Neural progenitor cell (in vitro differentiated cells): ENCODE results near the gene NDUFA6. TPM values are rescaled to one million over a fixed set of nuclear protein-coding genes. Genes with fewer than 3 reads are reported as not detected.
A peak's percentile ranks its signal among the peaks of the same experiment; 100 is the strongest.

Source experiments
- DNase-seq: peaks from one replicate; pipeline ENCODE4 v3.0.0-alpha.2; 2016; ENCODE audit warnings: low spot score
- H2AFZ ChIP-seq: fragments of 200-600 bp; sonication (generic); replicated peaks from 2 replicates; pipeline ENCODE4 v1.6.1; 2016; ENCODE audit warnings: antibody characterized with exemption
- H3F3A ChIP-seq: fragments of 200-600 bp; sonication (generic); 2 replicates; pipeline ENCODE4 v1.6.1; 2016; ENCODE audit warnings: antibody characterized with exemption, low read depth
- H3K27ac ChIP-seq: fragments of 200-600 bp; sonication (generic); 2 replicates; pipeline ENCODE4 v1.5.1; 2016; ENCODE audit warnings: mild to moderate bottlenecking
- H3K27me3 ChIP-seq: fragments of 200-600 bp; sonication (generic); 2 replicates; pipeline ENCODE4 v1.6.1; 2016; ENCODE audit warnings: mild to moderate bottlenecking, moderate library complexity
- H3K36me3 ChIP-seq: fragments of 200-600 bp; sonication (generic); 2 replicates; pipeline ENCODE4 v1.5.1; 2016
- H3K4me1 ChIP-seq: fragments of 200-600 bp; sonication (generic); 2 replicates; pipeline ENCODE4 v1.6.1; 2016; ENCODE audit warnings: mixed run types
- H3K4me2 ChIP-seq: fragments of 200-600 bp; sonication (generic); 2 replicates; pipeline ENCODE4 v1.6.1; 2016
- H3K4me3 ChIP-seq: fragments of 200-600 bp; sonication (generic); 2 replicates; pipeline ENCODE4 v1.5.1; 2016
- H3K79me2 ChIP-seq: fragments of 200-600 bp; sonication (generic); 2 replicates; pipeline ENCODE4 v1.6.1; 2016; ENCODE audit warnings: low read depth
- H3K9ac ChIP-seq: fragments of 200-600 bp; sonication (generic); 2 replicates; pipeline ENCODE4 v1.6.1; 2016
- H3K9me3 ChIP-seq: fragments of 200-600 bp; sonication (generic); 2 replicates; pipeline ENCODE4 v1.5.1; 2016; ENCODE audit warnings: low read depth
- H4K20me1 ChIP-seq: fragments of 200-600 bp; sonication (generic); 2 replicates; pipeline ENCODE4 v1.6.1; 2016; ENCODE audit warnings: low read depth
- H3K27ac Mint-ChIP-seq: 3 replicates; pipeline ENCODE4 v1.8.0; 2021; ENCODE audit warnings: mixed read lengths
- H3K27me3 Mint-ChIP-seq: 2 replicates; pipeline ENCODE4 v1.8.0; 2022; ENCODE audit warnings: low read depth, mild to moderate bottlenecking, inconsistent platforms, moderate library complexity, mixed read lengths; ENCODE audit not compliant: insufficient read depth
- H3K36me3 Mint-ChIP-seq: 3 replicates; pipeline ENCODE4 v1.8.0; 2021; ENCODE audit warnings: mixed read lengths
- H3K4me1 Mint-ChIP-seq: 3 replicates; pipeline ENCODE4 v1.8.0; 2021; ENCODE audit warnings: mixed read lengths
- H3K4me3 Mint-ChIP-seq: 3 replicates; pipeline ENCODE4 v1.8.0; 2021; ENCODE audit warnings: mild to moderate bottlenecking, moderate library complexity, mixed read lengths
- H3K9me3 Mint-ChIP-seq: 3 replicates; pipeline ENCODE4 v1.8.0; 2020; ENCODE audit warnings: mixed read lengths
- CTCF ChIP-seq: fragments of 200-600 bp; sonication (generic); IDR thresholded peaks from 2 replicates; pipeline ENCODE4 v1.5.1; 2017; ENCODE audit warnings: antibody characterized with exemption, mild to moderate bottlenecking
- EZH2 ChIP-seq: fragments of 200-600 bp; sonication (generic); IDR thresholded peaks from 2 replicates; pipeline ENCODE4 v1.6.1; 2017; ENCODE audit warnings: antibody characterized with exemption, mild to moderate bottlenecking, moderate library complexity
- EZH2phosphoT487 ChIP-seq: fragments of 200-600 bp; sonication (generic); IDR thresholded peaks from 2 replicates; pipeline ENCODE4 v1.6.1; 2017; ENCODE audit warnings: antibody characterized with exemption
- total RNA-seq: library from RNA; depleted of rRNA; stranded (reverse); fragments of >200 nt; gene quantifications from 2 replicates; pipeline ENCODE4 v1.2.3, GENCODE V29; 2015; ENCODE audit warnings: low replicate concordance

Gene NDUFA6
- total RNA-seq, 1 donor from 2014 or later: 132 TPM

GRCh38 chr22:42078469-42079318 lies 11.9 kb downstream of the NDUFA6 start:
- peaks cover 14% of the 10 kb centered on the region for H3K27me3 Mint-ChIP-seq
- H3K9me3 Mint-ChIP-seq: peaks cover 3% of the 10 kb centered on the region
- peaks cover 18% of the 10 kb centered on the region for H3K4me1 Mint-ChIP-seq
- no peak for DNase-seq
- no peaks in the 10 kb centered on the region for H4K20me1 ChIP-seq
- no peaks in the 10 kb centered on the region for H3K36me3 ChIP-seq
- no peaks in the 10 kb centered on the region for H3K9me3 ChIP-seq
- H3K27ac Mint-ChIP-seq: peak overlapping the region; percentile 63
- no peak overlapping the region for H3K9ac ChIP-seq
- H3F3A ChIP-seq: peaks cover 6% of the 10 kb centered on the region
- no peak overlapping the region for H3K27ac ChIP-seq
- H2AFZ ChIP-seq: no peak overlapping the region
- H3K79me2 ChIP-seq: peaks cover 15% of the 10 kb centered on the region
- H3K27me3 ChIP-seq: peaks cover 10% of the 10 kb centered on the region
- H3K4me2 ChIP-seq: peak overlapping the region; percentile 76
- no peaks in the 10 kb centered on the region for H3K4me1 ChIP-seq
- peak overlapping the region; percentile 92 for H3K4me3 Mint-ChIP-seq
- no peak for TF ChIP-seq EZH2phosphoT487
- TF ChIP-seq EZH2: no peak
- TF ChIP-seq CTCF: no peak
- peaks cover 10% of the 10 kb centered on the region for H3K36me3 Mint-ChIP-seq
- peak overlapping the region; percentile 60 for H3K4me3 ChIP-seq

- TF ChIP-seq EZH2: no peak
- TF ChIP-seq CTCF: no peak
- TF ChIP-seq EZH2phosphoT487: no peak
- Histone ChIP-seq H3F3A (peaks cover 8% of the 10 kb centered on the region), H2AFZ (no peak overlapping the region), H3K27me3 (peaks cover 14% of the 10 kb centered on the region), H3K9ac (no peak overlapping the region), H3K4me1 (no peaks in the 10 kb centered on the region), H3K4me2 (no peak overlapping the region), H3K79me2 (peaks cover 15% of the 10 kb centered on the region), H3K9me3 (no peaks in the 10 kb centered on the region), H3K36me3 (no peaks in the 10 kb centered on the region), H3K4me3 (no peak overlapping the region), H3K27ac (no peak overlapping the region), H4K20me1 (no peaks in the 10 kb centered on the region)
- H3K4me3 Mint-ChIP-seq: peak overlapping the region; percentile 50
- no peak for DNase-seq
- H3K36me3 Mint-ChIP-seq: peaks cover 5% of the 10 kb centered on the region
- peaks cover 14% of the 10 kb centered on the region for H3K27me3 Mint-ChIP-seq
- peaks cover 25% of the 10 kb centered on the region for H3K4me1 Mint-ChIP-seq
- peaks cover 3% of the 10 kb centered on the region for H3K9me3 Mint-ChIP-seq
- H3K27ac Mint-ChIP-seq: no peak overlapping the region
These were observed 13.0 kb downstream of the NDUFA6 start for GRCh38 chr22:42077486-42078125.

GRCh38 chr22:42076764-42077485 lies 13.6 kb downstream of the NDUFA6 start:
- peaks cover 12% of the 10 kb centered on the region for H3F3A ChIP-seq
- H3K4me3 ChIP-seq: no peak overlapping the region
- DNase-seq: no peak
- TF ChIP-seq EZH2 (no peak), EZH2phosphoT487 (no peak), CTCF (no peak)
- no peak overlapping the region for H3K27ac ChIP-seq
- H3K9ac ChIP-seq: no peak overlapping the region
- no peaks in the 10 kb centered on the region for H4K20me1 ChIP-seq
- H3K4me1 ChIP-seq: peaks cover under 1% of the 10 kb centered on the region
- H3K79me2 ChIP-seq: peaks cover 15% of the 10 kb centered on the region
- no peaks in the 10 kb centered on the region for H3K9me3 ChIP-seq
- Mint-ChIP-seq H3K4me1 (peaks cover 28% of the 10 kb centered on the region), H3K27ac (no peak overlapping the region), H3K36me3 (peaks cover 1% of the 10 kb centered on the region), H3K9me3 (peaks cover 3% of the 10 kb centered on the region), H3K27me3 (peaks cover 14% of the 10 kb centered on the region), H3K4me3 (no peak overlapping the region)
- H2AFZ ChIP-seq: no peak overlapping the region
- no peak overlapping the region for H3K4me2 ChIP-seq
- H3K36me3 ChIP-seq: no peaks in the 10 kb centered on the region
- H3K27me3 ChIP-seq: peaks cover 14% of the 10 kb centered on the region
